Upper lobe of left lung (tissue), 6 donors: ENCODE measurements around the gene MAGI2. TPM values are rescaled to one million over a fixed set of nuclear protein-coding genes. Genes with fewer than 3 reads are reported as not detected.

Experiments used
- ATAC-seq, 2 donors: fragments of 200-7000 bp; cut with Tn5 transposase; one replicate each; pipeline ENCODE4 v1.9.1; 2022; ENCODE audit warnings: mild to moderate bottlenecking in 2 of 2, moderate library complexity in 2 of 2; ENCODE audit not compliant: low FRiP score in 2 of 2
- DNase-seq, 2 donors: peaks; one replicate each; pipeline ENCODE4 v3.0.0-alpha.2; 2019 to 2020
- H3K27ac ChIP-seq, 4 donors: fragments of 200-600 bp; sonication (generic); one replicate each; pipeline ENCODE4 v1.5.1; 2016 to 2019
- H3K27me3 ChIP-seq, 4 donors: fragments of 200-600 bp; sonication (generic); one replicate each; pipeline ENCODE4 v1.5.1; 2017 to 2019
- H3K36me3 ChIP-seq, 4 donors: fragments of 200-600 bp; sonication (generic); one replicate each; pipeline ENCODE4 v1.5.1; 2016 to 2019
- H3K4me1 ChIP-seq, 4 donors: fragments of 200-600 bp; sonication (generic); one replicate each; pipeline ENCODE4 v1.5.1; 2018 to 2019
- H3K4me3 ChIP-seq, 4 donors: fragments of 200-600 bp; sonication (generic); one replicate each; pipeline ENCODE4 v1.5.1; 2017 to 2019; ENCODE audit warnings: mild to moderate bottlenecking in 2 of 4, moderate library complexity in 1 of 4
- H3K9me3 ChIP-seq, 4 donors: fragments of 200-600 bp; sonication (generic); one replicate each; pipeline ENCODE4 v1.5.1; 2018 to 2019
- EP300 ChIP-seq, 4 donors: sonication (generic); formaldehyde crosslinking; IDR thresholded peaks; one replicate each; pipeline ENCODE4 v1.5.1; 2017; ENCODE audit warnings: antibody characterized with exemption in 4 of 4, control low read depth in 2 of 4
- POLR2A ChIP-seq, 4 donors: fragments of 450-650 bp; IDR thresholded peaks; one replicate each; pipeline ENCODE4 v1.5.1; 2016 to 2017; ENCODE audit warnings: antibody characterized with exemption in 4 of 4, mild to moderate bottlenecking in 2 of 4
- POLR2AphosphoS5 ChIP-seq, 2 donors: sonication (generic); formaldehyde crosslinking; IDR thresholded peaks; one replicate each; pipeline ENCODE4 v1.5.1; 2017; ENCODE audit warnings: antibody characterized with exemption in 2 of 2
- WGBS, 2 donors: methylation state at CpG; one replicate each; pipeline ENCODE4 v1.1.5; 2017 to 2018; 5-methylcytosine and 5-hydroxymethylcytosine counted together
- total RNA-seq, 6 donors: library from RNA; depleted of rRNA in 4 of 6; stranded (reverse); fragments of >200 nt in 4 of 6; gene quantifications; one replicate each; pipeline versions ENCODE4 v1.1.0 to v1.2.1, GENCODE V29; 2016 to 2021
- TF ChIP-seq, protein P1 (sequence below), 6 experiments: fragments of 450-650 bp in 4 of 6; fragments of 200-600 bp in 2 of 6; sonication (generic) in 2 of 6; IDR thresholded peaks; one replicate each; pipeline ENCODE4 v1.5.1; 2016 to 2019; ENCODE audit warnings: antibody characterized with exemption in 6 of 6
- donor health status: DM: no; HTN: no; CAD: no; lungs with moderate emphysema.
- donor health status: DM: no; HTN: yes; CAD: no; lungs with severe emphysema.

MAGI2 gene
- total RNA-seq, 6 donors from 2014 or later: 7.9 to 84.9 (median 11.8) TPM

DNA sequence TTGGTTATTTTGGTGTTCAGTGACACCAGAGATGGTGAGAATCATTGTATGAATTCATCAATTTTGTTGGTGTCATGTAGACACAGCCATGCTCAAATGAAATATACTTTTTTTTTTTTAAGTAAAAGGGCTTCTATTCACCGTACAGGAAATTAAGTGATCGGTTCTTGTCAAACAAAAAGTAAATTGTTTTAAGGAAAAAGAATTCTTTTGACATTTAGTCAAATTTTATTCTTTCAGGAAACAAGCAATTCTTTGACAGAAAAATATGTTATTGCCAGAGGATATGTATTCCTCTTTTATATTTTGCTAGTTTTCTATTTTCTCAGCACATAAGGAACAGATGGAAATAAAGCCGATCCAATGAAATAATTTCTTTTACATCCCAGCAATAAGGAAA is 551.9 kb downstream of the MAGI2 start:
- TF ChIP-seq POLR2A (IDR thresholded peaks at IDR 0.05): no peak
- TF ChIP-seq POLR2AphosphoS5 (IDR thresholded peaks at IDR 0.05): no peak
- TF ChIP-seq, protein P1, sequence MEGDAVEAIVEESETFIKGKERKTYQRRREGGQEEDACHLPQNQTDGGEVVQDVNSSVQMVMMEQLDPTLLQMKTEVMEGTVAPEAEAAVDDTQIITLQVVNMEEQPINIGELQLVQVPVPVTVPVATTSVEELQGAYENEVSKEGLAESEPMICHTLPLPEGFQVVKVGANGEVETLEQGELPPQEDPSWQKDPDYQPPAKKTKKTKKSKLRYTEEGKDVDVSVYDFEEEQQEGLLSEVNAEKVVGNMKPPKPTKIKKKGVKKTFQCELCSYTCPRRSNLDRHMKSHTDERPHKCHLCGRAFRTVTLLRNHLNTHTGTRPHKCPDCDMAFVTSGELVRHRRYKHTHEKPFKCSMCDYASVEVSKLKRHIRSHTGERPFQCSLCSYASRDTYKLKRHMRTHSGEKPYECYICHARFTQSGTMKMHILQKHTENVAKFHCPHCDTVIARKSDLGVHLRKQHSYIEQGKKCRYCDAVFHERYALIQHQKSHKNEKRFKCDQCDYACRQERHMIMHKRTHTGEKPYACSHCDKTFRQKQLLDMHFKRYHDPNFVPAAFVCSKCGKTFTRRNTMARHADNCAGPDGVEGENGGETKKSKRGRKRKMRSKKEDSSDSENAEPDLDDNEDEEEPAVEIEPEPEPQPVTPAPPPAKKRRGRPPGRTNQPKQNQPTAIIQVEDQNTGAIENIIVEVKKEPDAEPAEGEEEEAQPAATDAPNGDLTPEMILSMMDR (IDR thresholded peaks at IDR 0.05): no peak
- TF ChIP-seq EP300 (IDR thresholded peaks at IDR 0.05): no peak
- DNase-seq: no peak
- Histone ChIP-seq H3K4me1 (no peaks in the 10 kb centered on the region), H3K9me3 (peaks cover 0 to 3% (median 0%) of the 10 kb centered on the region in 4 donors), H3K4me3 (no peak overlapping the region), H3K36me3 (no peaks in the 10 kb centered on the region), H3K27me3 (no peaks in the 10 kb centered on the region), H3K27ac (no peak overlapping the region)
- no peak for ATAC-seq
- 87 to 93% methylated on average over 3 of the region's 3 CpGs for WGBS, 2 donors

DNA sequence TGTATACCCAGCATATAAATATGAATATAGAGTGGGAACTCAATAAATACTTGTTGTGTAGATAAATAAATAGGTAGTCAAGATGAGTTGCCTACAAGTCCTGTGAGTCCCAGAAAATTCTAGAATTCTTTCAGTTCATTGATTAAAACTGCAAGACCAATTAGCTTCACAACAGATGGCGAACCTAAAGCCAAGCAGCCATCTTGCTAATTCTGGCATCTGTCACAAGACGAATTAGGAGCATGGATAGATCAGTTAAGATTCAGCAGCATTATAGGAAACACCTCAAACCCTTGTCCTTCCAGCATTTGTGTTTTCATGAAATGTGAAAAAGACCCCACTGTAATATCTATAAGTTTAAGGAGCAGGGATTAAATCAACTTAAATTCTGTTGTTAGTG is 552.7 kb downstream of the MAGI2 start:
- H3K9me3 ChIP-seq: peaks cover 0 to 3% (median 0%) of the 10 kb centered on the region in 4 donors
- no peak overlapping the region for H3K27ac ChIP-seq
- no peaks in the 10 kb centered on the region for H3K36me3 ChIP-seq
- H3K27me3 ChIP-seq: no peaks in the 10 kb centered on the region
- DNase-seq (no peak), ATAC-seq (no peak)
- H3K4me3 ChIP-seq: no peak overlapping the region
- no peak for TF ChIP-seq POLR2AphosphoS5 (IDR thresholded peaks at IDR 0.05)
- no peaks in the 10 kb centered on the region for H3K4me1 ChIP-seq
- 87 to 91% methylated on average over 2 of the region's 2 CpGs for WGBS, 2 donors

DNA sequence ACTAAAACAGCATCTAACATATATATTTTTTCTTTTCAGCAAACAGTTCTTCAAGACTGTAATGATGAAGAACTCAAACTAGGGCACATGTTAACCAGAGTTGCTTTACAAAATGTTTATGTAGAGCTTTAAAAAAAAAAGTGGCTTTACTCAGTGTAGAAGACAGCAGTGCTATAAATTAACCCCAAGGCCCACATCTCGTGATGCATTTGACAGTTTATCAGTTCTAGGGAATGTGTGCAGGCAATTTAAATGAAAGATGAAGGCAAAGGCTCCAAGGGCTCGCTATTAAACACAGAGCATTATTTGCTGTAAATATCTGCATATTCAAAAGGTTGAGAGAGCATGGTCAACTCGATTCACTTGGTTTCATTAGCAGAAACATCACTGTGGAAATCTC is 558.1 kb downstream of the MAGI2 start:
- Histone ChIP-seq H3K36me3 (no peaks in the 10 kb centered on the region), H3K4me1 (no peaks in the 10 kb centered on the region), H3K4me3 (no peak overlapping the region), H3K27me3 (no peaks in the 10 kb centered on the region), H3K27ac (no peak overlapping the region), H3K9me3 (peaks cover 0 to 3% (median 0%) of the 10 kb centered on the region in 4 donors)
- ATAC-seq (no peak), DNase-seq (no peak)
- WGBS, 2 donors: 55 to 65% methylated on average over 3 of the region's 3 CpGs
- TF ChIP-seq EP300 (IDR thresholded peaks at IDR 0.05) (no peak), POLR2AphosphoS5 (IDR thresholded peaks at IDR 0.05) (no peak), POLR2A (IDR thresholded peaks at IDR 0.05) (no peak)
- TF ChIP-seq, protein P1 (IDR thresholded peaks at IDR 0.05): no peak

DNA sequence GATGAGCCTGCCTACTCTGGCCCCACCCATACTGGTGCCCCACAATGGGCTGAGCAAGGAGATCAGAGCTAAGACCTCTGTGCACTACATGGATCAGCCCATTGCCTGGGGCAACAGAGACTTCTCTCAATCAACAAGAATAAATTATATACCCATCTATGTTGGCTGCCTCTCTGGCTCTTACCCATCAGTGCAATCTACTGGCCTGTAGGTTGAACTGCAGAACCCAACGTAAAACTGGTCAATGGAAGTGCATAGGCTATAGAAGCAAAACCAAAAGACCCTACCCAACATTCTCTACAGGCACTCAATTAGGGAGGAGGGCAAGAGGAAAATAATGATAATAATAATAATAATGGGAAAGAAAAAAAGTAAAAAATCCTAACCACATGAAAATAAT is 574.3 kb downstream of the MAGI2 start:
- Histone ChIP-seq H3K36me3 (no peaks in the 10 kb centered on the region), H3K4me3 (no peak overlapping the region), H3K4me1 (no peaks in the 10 kb centered on the region), H3K9me3 (peaks cover 0 to 28% (median 5%) of the 10 kb centered on the region in 4 donors), H3K27me3 (no peaks in the 10 kb centered on the region), H3K27ac (no peak overlapping the region)
- no peak for ATAC-seq
- no peak for TF ChIP-seq POLR2A (IDR thresholded peaks at IDR 0.05)
- no peak for TF ChIP-seq POLR2AphosphoS5 (IDR thresholded peaks at IDR 0.05)
- 68 to 95% methylated on average over 1 of the region's 1 CpG for WGBS, 2 donors
- no peak for DNase-seq

DNA sequence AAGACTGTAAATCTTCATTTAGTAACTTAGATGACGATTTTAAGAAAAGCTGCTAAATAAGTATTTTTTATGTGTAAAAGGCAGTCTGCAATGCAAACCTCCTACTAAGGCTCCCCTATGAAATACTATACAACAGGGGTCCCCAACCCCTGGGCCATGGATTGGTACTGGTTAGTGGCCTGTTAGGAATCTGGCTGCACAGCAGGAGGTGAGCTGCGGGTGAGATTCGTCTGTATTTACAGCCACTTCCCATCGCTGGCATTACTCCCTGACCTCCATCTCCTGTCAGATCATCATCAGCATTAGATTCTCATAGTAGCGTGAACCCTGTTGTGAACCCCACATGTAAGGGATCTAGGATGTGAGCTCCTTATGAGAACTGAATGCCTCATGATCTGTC is 580.4 kb downstream of the MAGI2 start:
- Histone ChIP-seq H3K4me1 (no peaks in the 10 kb centered on the region), H3K9me3 (no peaks in the 10 kb centered on the region), H3K4me3 (no peak overlapping the region), H3K36me3 (no peaks in the 10 kb centered on the region), H3K27me3 (no peaks in the 10 kb centered on the region), H3K27ac (no peak overlapping the region)
- TF ChIP-seq POLR2AphosphoS5 (IDR thresholded peaks at IDR 0.05) (no peak), EP300 (IDR thresholded peaks at IDR 0.05) (no peak), POLR2A (IDR thresholded peaks at IDR 0.05) (no peak)
- TF ChIP-seq, protein P1 (IDR thresholded peaks at IDR 0.05): no peak
- 60 to 86% methylated on average over 5 of the region's 5 CpGs for WGBS, 2 donors
- ATAC-seq (no peak), DNase-seq (no peak)

DNA sequence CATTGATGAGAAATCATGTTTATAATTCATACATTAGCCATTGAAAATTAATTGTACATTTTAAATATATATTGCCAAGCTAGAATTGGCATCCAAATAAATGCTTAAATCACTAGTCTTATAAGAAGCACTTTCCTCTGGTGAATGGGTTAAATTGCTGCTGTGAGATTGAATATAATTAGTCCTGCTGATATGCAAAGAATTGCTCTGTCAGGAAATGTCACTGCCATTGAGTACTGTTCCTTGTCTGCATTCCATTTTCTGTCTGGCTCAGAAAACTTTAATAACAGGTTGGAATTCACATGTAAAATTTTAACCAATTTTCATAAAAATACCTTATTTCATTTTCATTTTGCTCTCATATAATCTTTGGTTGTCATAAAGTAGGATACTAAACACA is 589.1 kb downstream of the MAGI2 start:
- H3K4me3 ChIP-seq: no peak overlapping the region
- no peaks in the 10 kb centered on the region for H3K27me3 ChIP-seq
- ATAC-seq (no peak), DNase-seq (no peak)
- H3K27ac ChIP-seq: no peak overlapping the region
- no peak for TF ChIP-seq EP300 (IDR thresholded peaks at IDR 0.05)
- no peak for TF ChIP-seq POLR2AphosphoS5 (IDR thresholded peaks at IDR 0.05)
- no peak for TF ChIP-seq POLR2A (IDR thresholded peaks at IDR 0.05)
- TF ChIP-seq, protein P1 (IDR thresholded peaks at IDR 0.05): no peak
- H3K9me3 ChIP-seq: no peaks in the 10 kb centered on the region
- no peaks in the 10 kb centered on the region for H3K36me3 ChIP-seq
- peaks cover 0 to 3% (median 0%) of the 10 kb centered on the region in 4 donors for H3K4me1 ChIP-seq
